GM12874 (cell line): ENCODE measurements around the gene DIAPH1.

Experiments
- CTCF ChIP-seq: IDR thresholded peaks from 2 replicates; pipeline ENCODE4 v1.5.1; 2011; ENCODE audit warnings: low read depth, mild to moderate bottlenecking, control low read depth, low read length, moderate library complexity; ENCODE audit not compliant: insufficient read depth

DIAPH1 gene

GRCh38 chr5:141570655-141571054 lies 48.1 kb downstream of the DIAPH1 start:
- TF ChIP-seq CTCF, result no peak

GRCh38 chr5:141567513-141568117 lies 51.2 kb downstream of the DIAPH1 start:
- peak; percentile 68 for TF ChIP-seq CTCF

DNA sequence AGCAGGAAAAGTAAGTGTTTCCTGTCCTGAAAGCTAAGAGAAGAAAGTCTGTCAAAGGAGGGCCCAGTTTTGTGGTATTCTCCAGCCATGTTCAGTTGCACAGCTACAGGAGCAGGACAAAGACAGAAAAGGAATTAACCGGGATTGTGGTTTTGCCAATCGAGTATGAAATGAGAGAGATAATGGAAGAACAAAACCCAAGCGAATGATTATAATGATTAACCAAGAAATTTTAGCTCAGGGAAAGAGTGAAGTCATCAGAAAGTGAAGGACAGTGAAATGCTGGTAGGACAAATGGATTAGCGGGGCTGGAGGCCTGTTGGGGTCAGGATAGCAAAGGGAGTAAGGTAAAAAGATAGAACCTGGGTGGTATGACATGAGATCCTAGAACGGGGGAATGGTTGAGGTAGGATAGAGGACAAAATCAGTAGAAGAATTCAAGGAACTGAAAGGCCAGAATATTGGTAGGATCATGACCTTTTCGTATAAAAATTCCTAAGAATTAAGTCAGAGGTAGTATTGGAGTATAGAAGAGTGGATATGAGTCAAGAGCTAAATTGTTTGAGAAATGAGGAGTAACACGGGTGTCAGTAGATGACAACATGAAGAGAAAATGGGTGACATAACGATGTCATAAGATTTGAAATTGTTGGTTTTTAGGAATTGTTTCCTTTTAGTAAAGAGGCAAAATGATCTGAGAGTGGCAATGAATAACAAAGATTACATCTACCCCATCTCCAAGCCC lies 52.8 kb downstream of the DIAPH1 start:
- TF ChIP-seq CTCF, result no peak

DNA sequence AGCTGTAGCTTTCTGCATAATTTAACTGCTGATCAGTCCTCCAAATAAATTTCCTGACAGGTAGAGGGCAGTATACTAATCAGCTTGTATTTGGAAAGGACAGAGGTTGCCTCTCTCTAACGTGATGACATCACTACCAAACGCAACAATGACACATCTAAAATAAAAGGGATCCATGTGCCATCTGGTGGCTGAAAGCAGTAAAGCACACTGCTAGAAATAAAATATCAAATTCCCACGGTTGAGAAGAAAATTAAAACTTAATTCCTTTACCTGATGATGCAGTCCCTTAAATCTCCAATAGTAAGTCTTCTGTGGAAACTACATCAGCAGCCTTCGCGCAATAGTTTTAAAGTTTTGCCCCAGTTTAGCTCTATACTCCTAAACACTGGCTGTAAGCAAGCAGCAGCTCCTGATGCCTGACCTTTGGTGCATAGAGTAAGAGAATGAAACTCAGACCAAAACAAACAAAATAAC lies 54.5 kb downstream of the DIAPH1 start:
- TF ChIP-seq CTCF, result peak; percentile 63

DNA sequence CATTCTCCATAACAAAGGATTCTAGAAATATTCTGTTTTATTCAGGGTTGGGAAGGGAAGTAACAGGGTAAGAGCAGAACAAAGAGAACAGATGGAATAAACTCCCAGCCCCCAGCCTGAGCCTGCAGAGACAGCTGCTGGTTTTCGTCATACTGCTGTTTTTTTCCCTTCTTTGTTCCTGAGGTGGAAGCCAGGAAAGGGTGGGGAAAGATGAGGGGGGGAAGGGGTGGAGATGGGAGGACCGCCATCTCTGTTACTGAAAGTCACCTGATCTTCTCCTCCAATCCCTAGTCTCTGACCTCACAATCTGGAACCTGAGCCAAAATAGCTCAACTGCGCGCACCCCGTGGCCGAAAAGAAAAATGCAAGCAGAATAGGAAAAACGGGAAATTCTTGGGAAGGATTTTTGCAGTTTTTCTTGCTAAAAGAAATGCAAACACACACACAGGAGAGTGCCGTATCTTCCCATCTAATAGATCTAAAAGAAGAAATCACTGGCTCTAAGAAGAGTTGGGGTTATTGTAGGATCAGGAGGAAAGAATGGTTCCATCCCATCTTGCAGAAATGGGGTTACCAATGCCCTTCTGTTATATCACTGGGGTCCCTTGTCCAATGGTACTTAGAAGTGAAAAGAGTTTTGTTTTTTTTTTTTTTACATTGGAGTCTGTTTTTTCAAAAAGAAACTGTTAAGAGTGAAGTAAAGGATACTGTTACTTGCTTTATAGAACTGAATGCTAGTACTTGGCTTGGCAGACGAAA lies 57.9 kb downstream of the DIAPH1 start:
- TF ChIP-seq CTCF, result peak; percentile 49

DNA sequence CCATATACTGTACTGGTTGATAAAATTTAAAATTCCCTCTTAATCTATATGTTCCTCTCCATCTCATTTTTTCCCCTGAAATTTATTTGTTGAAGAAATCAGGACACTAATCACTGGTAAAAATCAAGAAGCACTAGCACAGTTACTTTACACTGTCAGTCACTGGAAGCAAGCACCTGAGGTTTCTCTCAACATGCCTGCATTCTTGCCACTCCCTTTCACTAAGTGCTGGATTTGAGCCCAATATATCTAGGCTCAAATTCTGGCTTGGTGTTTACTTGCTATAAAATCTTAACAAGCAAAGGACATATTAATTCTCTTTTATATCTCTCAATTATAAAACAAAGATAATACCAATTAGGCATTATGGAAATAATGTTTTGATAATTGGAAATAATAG lies 58.6 kb downstream of the DIAPH1 start:
- no peak for TF ChIP-seq CTCF

- no peak for TF ChIP-seq CTCF
These were observed 59.3 kb downstream of the DIAPH1 start for GRCh38 chr5:141559461-141559860.
